Upper lobe of left lung (tissue), 6 donors: ENCODE data around the gene ADAP1. TPM values are rescaled to one million over a fixed set of nuclear protein-coding genes. Genes with fewer than 3 reads are reported as not detected.
A peak's percentile ranks its signal among the peaks of the same experiment; 100 is the strongest.

Experiments
- ATAC-seq, 2 donors: fragments of 200-7000 bp; cut with Tn5 transposase; one replicate each; pipeline ENCODE4 v1.9.1; 2022; ENCODE audit warnings: mild to moderate bottlenecking in 2 of 2, moderate library complexity in 2 of 2; ENCODE audit not compliant: low FRiP score in 2 of 2
- DNase-seq, 2 donors: peaks; one replicate each; pipeline ENCODE4 v3.0.0-alpha.2; 2019 to 2020
- H3K27ac ChIP-seq, 4 donors: fragments of 200-600 bp; sonication (generic); one replicate each; pipeline ENCODE4 v1.5.1; 2016 to 2019
- H3K27me3 ChIP-seq, 4 donors: fragments of 200-600 bp; sonication (generic); one replicate each; pipeline ENCODE4 v1.5.1; 2017 to 2019
- H3K36me3 ChIP-seq, 4 donors: fragments of 200-600 bp; sonication (generic); one replicate each; pipeline ENCODE4 v1.5.1; 2016 to 2019
- H3K4me1 ChIP-seq, 4 donors: fragments of 200-600 bp; sonication (generic); one replicate each; pipeline ENCODE4 v1.5.1; 2018 to 2019
- H3K4me3 ChIP-seq, 4 donors: fragments of 200-600 bp; sonication (generic); one replicate each; pipeline ENCODE4 v1.5.1; 2017 to 2019; ENCODE audit warnings: mild to moderate bottlenecking in 2 of 4, moderate library complexity in 1 of 4
- H3K9me3 ChIP-seq, 4 donors: fragments of 200-600 bp; sonication (generic); one replicate each; pipeline ENCODE4 v1.5.1; 2018 to 2019
- CTCF ChIP-seq, 6 experiments: fragments of 450-650 bp in 4 of 6; fragments of 200-600 bp in 2 of 6; sonication (generic) in 2 of 6; IDR thresholded peaks; one replicate each; pipeline ENCODE4 v1.5.1; 2016 to 2019; ENCODE audit warnings: antibody characterized with exemption in 6 of 6
- EP300 ChIP-seq, 4 donors: sonication (generic); formaldehyde crosslinking; IDR thresholded peaks; one replicate each; pipeline ENCODE4 v1.5.1; 2017; ENCODE audit warnings: antibody characterized with exemption in 4 of 4, control low read depth in 2 of 4
- POLR2A ChIP-seq, 4 donors: fragments of 450-650 bp; IDR thresholded peaks; one replicate each; pipeline ENCODE4 v1.5.1; 2016 to 2017; ENCODE audit warnings: antibody characterized with exemption in 4 of 4, mild to moderate bottlenecking in 2 of 4
- POLR2AphosphoS5 ChIP-seq, 2 donors: sonication (generic); formaldehyde crosslinking; IDR thresholded peaks; one replicate each; pipeline ENCODE4 v1.5.1; 2017; ENCODE audit warnings: antibody characterized with exemption in 2 of 2
- WGBS, 2 donors: methylation state at CpG; one replicate each; pipeline ENCODE4 v1.1.5; 2017 to 2018; 5-methylcytosine and 5-hydroxymethylcytosine counted together
- total RNA-seq, 6 donors: library from RNA; depleted of rRNA in 4 of 6; stranded (reverse); fragments of >200 nt in 4 of 6; gene quantifications; one replicate each; pipeline versions ENCODE4 v1.1.0 to v1.2.1, GENCODE V29; 2016 to 2021
- donor health status: DM: no; HTN: no; CAD: no; lungs with moderate emphysema.
- donor health status: DM: no; HTN: yes; CAD: no; lungs with severe emphysema.

The ADAP1 gene
- total RNA-seq, 6 donors from 2014 or later = 31.0 to 109 (median 37.5) TPM

- DNase-seq = peak in 1 of 2 donors; percentile 54
- peaks cover 0 to 4% (median 0%) of the 10 kb centered on the region in 4 donors for H3K4me1 ChIP-seq
- H3K27ac ChIP-seq = no peak overlapping the region
- ATAC-seq = no peak
- no peaks in the 10 kb centered on the region for H3K9me3 ChIP-seq
- H3K36me3 ChIP-seq = peaks cover 0 to 15% (median 1%) of the 10 kb centered on the region in 4 donors
- TF ChIP-seq POLR2AphosphoS5 (IDR thresholded peaks at IDR 0.05) = no peak
- no peak for TF ChIP-seq POLR2A (IDR thresholded peaks at IDR 0.05)
- TF ChIP-seq CTCF (IDR thresholded peaks at IDR 0.05) = no peak
- no peak for TF ChIP-seq EP300 (IDR thresholded peaks at IDR 0.05)
- no peaks in the 10 kb centered on the region for H3K27me3 ChIP-seq
- WGBS, 2 donors = 89 to 93% methylated on average over 7 to 11 of the region's 11 CpGs
- H3K4me3 ChIP-seq = no peak overlapping the region
Observed at GRCh38 chr7:932651-932975, 21.9 kb downstream of the ADAP1 start.

GRCh38 chr7:931871-932650, 22.4 kb downstream of the ADAP1 start:
- Histone ChIP-seq H3K36me3 (peaks cover 0 to 15% (median 1%) of the 10 kb centered on the region in 4 donors), H3K27ac (no peak overlapping the region), H3K4me3 (no peak overlapping the region), H3K9me3 (no peaks in the 10 kb centered on the region), H3K27me3 (no peaks in the 10 kb centered on the region), H3K4me1 (peaks cover 0 to 4% (median 0%) of the 10 kb centered on the region in 4 donors)
- no peak for ATAC-seq
- DNase-seq = no peak
- TF ChIP-seq CTCF (IDR thresholded peaks at IDR 0.05) = no peak
- whole genome bisulfite sequencing, 2 donors = 90 to 91% methylated on average over 18 to 21 of the region's 21 CpGs

GRCh38 chr7:930975-931758, 23.3 kb downstream of the ADAP1 start:
- no peak for DNase-seq
- Histone ChIP-seq H3K4me3 (no peak overlapping the region), H3K9me3 (no peaks in the 10 kb centered on the region), H3K36me3 (peaks cover 0 to 15% (median 1%) of the 10 kb centered on the region in 4 donors), H3K27ac (peak overlapping the region in 1 of 4 donors; percentile 44), H3K4me1 (peaks cover 0 to 4% (median 2%) of the 10 kb centered on the region in 4 donors), H3K27me3 (no peaks in the 10 kb centered on the region)
- TF ChIP-seq CTCF (IDR thresholded peaks at IDR 0.05) = no peak
- TF ChIP-seq POLR2A (IDR thresholded peaks at IDR 0.05) = no peak
- no peak for TF ChIP-seq EP300 (IDR thresholded peaks at IDR 0.05)
- TF ChIP-seq POLR2AphosphoS5 (IDR thresholded peaks at IDR 0.05) = no peak
- ATAC-seq = peak in 1 of 2 donors; percentile 31
- 63 to 65% methylated on average over 29 of the region's 29 CpGs for WGBS, 2 donors

- TF ChIP-seq POLR2AphosphoS5 (IDR thresholded peaks at IDR 0.05) (no peak), EP300 (IDR thresholded peaks at IDR 0.05) (no peak), CTCF (IDR thresholded peaks at IDR 0.05) (no peak), POLR2A (IDR thresholded peaks at IDR 0.05) (no peak)
- peaks cover 0 to 16% (median 13%) of the 10 kb centered on the region in 4 donors for H3K4me1 ChIP-seq
- no peaks in the 10 kb centered on the region for H3K36me3 ChIP-seq
- 90% methylated on average over 14 of the region's 14 CpGs for WGBS, 2 donors
- no peaks in the 10 kb centered on the region for H3K9me3 ChIP-seq
- no peak overlapping the region for H3K4me3 ChIP-seq
- peak overlapping the region in 1 of 4 donors; percentile 40 for H3K27ac ChIP-seq
- ATAC-seq = no peak
- peak in 1 of 2 donors; percentile 11 for DNase-seq
- H3K27me3 ChIP-seq = no peaks in the 10 kb centered on the region
Observed at GRCh38 chr7:929311-929711, 25.2 kb downstream of the ADAP1 start.
